Measurements from ENCODE around the gene MRM2. TPM values are rescaled to one million over a fixed set of nuclear protein-coding genes. Genes with fewer than 3 reads are reported as not detected.

Gene MRM2
- total and polyA plus RNA-seq, 2 donors (not counting 1 experiment from before 2014, with no cell fraction given): 14.9 to 19.3 TPM

- no peak for DNase-seq (ENCODE audit: low read depth in 2 of 2)
- Histone ChIP-seq H3K9ac (ENCODE audit: insufficient read depth, low read length) (no peak overlapping the region), H3K4me2 (ENCODE audit: extremely low read depth, insufficient read depth, low read length) (no peak overlapping the region), H3K9me3 (ENCODE audit: control insufficient read depth, insufficient read depth, low read depth, low read length) (no peaks in the 10 kb centered on the region), H2AFZ (ENCODE audit: low read length) (no peak overlapping the region), H3K27me3 (ENCODE audit: control insufficient read depth, insufficient read depth, low read length) (no peaks in the 10 kb centered on the region), H3K4me1 (ENCODE audit: control insufficient read depth, extremely low read depth, insufficient read depth, low read length) (no peaks in the 10 kb centered on the region), H3K36me3 (ENCODE audit: control insufficient read depth, insufficient read depth, low read length) (peaks cover 6% of the 10 kb centered on the region), H3K27ac (ENCODE audit: insufficient read depth, low read length) (no peak overlapping the region), H4K20me1 (ENCODE audit: control insufficient read depth, extremely low read depth, insufficient read depth, low read length) (no peaks in the 10 kb centered on the region), H3K4me3 (replicated peaks in 1 of 4; ENCODE audit: control extremely low read depth in 1 of 4, insufficient read depth in 1 of 4, low read depth in 3 of 4, low read length in 4 of 4) (no peak overlapping the region), H3K79me2 (ENCODE audit: control insufficient read depth, insufficient read depth, low read length) (no peaks in the 10 kb centered on the region)
- TF ChIP-seq CTCF (conservative IDR thresholded peaks at IDR 0.05 in 1 of 2, IDR thresholded peaks at IDR 0.05 in 1 of 2; ENCODE audit: low read depth in 1 of 2, low read length in 2 of 2): no peak
- TF ChIP-seq EZH2 (IDR thresholded peaks at IDR 0.05; ENCODE audit: low read length, missing control alignments): no peak
Observed at GRCh38 chr7:2220506-2220905, 21.5 kb downstream of the MRM2 start.

- H3K9ac ChIP-seq (ENCODE audit: insufficient read depth, low read length): no peak overlapping the region
- H3K4me3 ChIP-seq (replicated peaks in 1 of 4; ENCODE audit: control extremely low read depth in 1 of 4, insufficient read depth in 1 of 4, low read depth in 3 of 4, low read length in 4 of 4): no peak overlapping the region
- H2AFZ ChIP-seq (ENCODE audit: low read length): no peak overlapping the region
- no peaks in the 10 kb centered on the region for H3K79me2 ChIP-seq (ENCODE audit: control insufficient read depth, insufficient read depth, low read length)
- H3K27me3 ChIP-seq (ENCODE audit: control insufficient read depth, insufficient read depth, low read length): no peaks in the 10 kb centered on the region
- no peak for TF ChIP-seq EZH2 (IDR thresholded peaks at IDR 0.05; ENCODE audit: low read length, missing control alignments)
- no peak for TF ChIP-seq CTCF (conservative IDR thresholded peaks at IDR 0.05 in 1 of 2, IDR thresholded peaks at IDR 0.05 in 1 of 2; ENCODE audit: low read depth in 1 of 2, low read length in 2 of 2)
- H3K27ac ChIP-seq (ENCODE audit: insufficient read depth, low read length): no peak overlapping the region
- no peaks in the 10 kb centered on the region for H3K9me3 ChIP-seq (ENCODE audit: control insufficient read depth, insufficient read depth, low read depth, low read length)
- H3K36me3 ChIP-seq (ENCODE audit: control insufficient read depth, insufficient read depth, low read length): peaks cover 3% of the 10 kb centered on the region
- no peaks in the 10 kb centered on the region for H4K20me1 ChIP-seq (ENCODE audit: control insufficient read depth, extremely low read depth, insufficient read depth, low read length)
- no peaks in the 10 kb centered on the region for H3K4me1 ChIP-seq (ENCODE audit: control insufficient read depth, extremely low read depth, insufficient read depth, low read length)
- no peak for DNase-seq (ENCODE audit: low read depth in 2 of 2)
- H3K4me2 ChIP-seq (ENCODE audit: extremely low read depth, insufficient read depth, low read length): no peak overlapping the region
Observed at GRCh38 chr7:2220030-2220429, 22.0 kb downstream of the MRM2 start.

- Histone ChIP-seq H3K27ac (ENCODE audit: insufficient read depth, low read length) (no peak overlapping the region), H3K4me3 (replicated peaks in 1 of 4; ENCODE audit: control extremely low read depth in 1 of 4, insufficient read depth in 1 of 4, low read depth in 3 of 4, low read length in 4 of 4) (no peak overlapping the region), H3K36me3 (ENCODE audit: control insufficient read depth, insufficient read depth, low read length) (peaks cover 1% of the 10 kb centered on the region), H3K4me2 (ENCODE audit: extremely low read depth, insufficient read depth, low read length) (no peak overlapping the region), H2AFZ (ENCODE audit: low read length) (no peak overlapping the region), H4K20me1 (ENCODE audit: control insufficient read depth, extremely low read depth, insufficient read depth, low read length) (no peaks in the 10 kb centered on the region), H3K79me2 (ENCODE audit: control insufficient read depth, insufficient read depth, low read length) (no peaks in the 10 kb centered on the region), H3K9ac (ENCODE audit: insufficient read depth, low read length) (no peak overlapping the region), H3K4me1 (ENCODE audit: control insufficient read depth, extremely low read depth, insufficient read depth, low read length) (no peaks in the 10 kb centered on the region), H3K27me3 (ENCODE audit: control insufficient read depth, insufficient read depth, low read length) (no peaks in the 10 kb centered on the region), H3K9me3 (ENCODE audit: control insufficient read depth, insufficient read depth, low read depth, low read length) (no peaks in the 10 kb centered on the region)
- no peak for DNase-seq (ENCODE audit: low read depth in 2 of 2)
- TF ChIP-seq EZH2 (IDR thresholded peaks at IDR 0.05; ENCODE audit: low read length, missing control alignments) (no peak), CTCF (conservative IDR thresholded peaks at IDR 0.05 in 1 of 2, IDR thresholded peaks at IDR 0.05 in 1 of 2; ENCODE audit: low read depth in 1 of 2, low read length in 2 of 2) (no peak)
Observed at GRCh38 chr7:2219606-2220005, 22.4 kb downstream of the MRM2 start.
